Nephron (organoid): ENCODE results near the gene INSYN2B.

Source experiments
- H3K27ac Mint-ChIP-seq, 3 experiments: 2 replicates each; pipeline ENCODE4 v1.8.0; 2020; ENCODE audit warnings: mixed read lengths in 3 of 3, mild to moderate bottlenecking in 2 of 3, moderate library complexity in 1 of 3
- H3K27me3 Mint-ChIP-seq: 2 replicates; pipeline ENCODE4 v1.8.0; 2021; ENCODE audit warnings: low read depth, mild to moderate bottlenecking, moderate library complexity, mixed read lengths
- H3K36me3 Mint-ChIP-seq: 2 replicates; pipeline ENCODE4 v1.8.0; 2020; ENCODE audit warnings: low read depth, mixed read lengths
- H3K4me1 Mint-ChIP-seq: 2 replicates; pipeline ENCODE4 v1.8.0; 2020; ENCODE audit warnings: mixed read lengths
- H3K4me3 Mint-ChIP-seq, 3 experiments: 2 replicates each; pipeline ENCODE4 v1.8.0; 2020; ENCODE audit warnings: mild to moderate bottlenecking in 3 of 3, mixed read lengths in 3 of 3, moderate library complexity in 2 of 3
- H3K9me3 Mint-ChIP-seq: 2 replicates; pipeline ENCODE4 v1.8.0; 2020; ENCODE audit warnings: mixed read lengths
- CTCF ChIP-seq, 3 experiments: fragments of 200-600 bp; sonication (generic); IDR thresholded peaks; one replicate each; pipeline ENCODE4 v1.5.0; 2021; ENCODE audit warnings: antibody characterized with exemption in 3 of 3; ENCODE audit not compliant: unreplicated experiment in 3 of 3

INSYN2B gene

GRCh38 chr5:169973056-169973455, 7.2 kb downstream of the INSYN2B start:
- H3K4me3 Mint-ChIP-seq = no peak overlapping the region
- H3K27me3 Mint-ChIP-seq = peaks cover 19% of the 10 kb centered on the region
- TF ChIP-seq CTCF (IDR thresholded peaks at IDR 0.05; ENCODE audit: unreplicated experiment in 3 of 3) = no peak
- H3K27ac Mint-ChIP-seq = no peak overlapping the region
- H3K4me1 Mint-ChIP-seq = peaks cover 6% of the 10 kb centered on the region
- no peaks in the 10 kb centered on the region for H3K9me3 Mint-ChIP-seq
- no peaks in the 10 kb centered on the region for H3K36me3 Mint-ChIP-seq

DNA sequence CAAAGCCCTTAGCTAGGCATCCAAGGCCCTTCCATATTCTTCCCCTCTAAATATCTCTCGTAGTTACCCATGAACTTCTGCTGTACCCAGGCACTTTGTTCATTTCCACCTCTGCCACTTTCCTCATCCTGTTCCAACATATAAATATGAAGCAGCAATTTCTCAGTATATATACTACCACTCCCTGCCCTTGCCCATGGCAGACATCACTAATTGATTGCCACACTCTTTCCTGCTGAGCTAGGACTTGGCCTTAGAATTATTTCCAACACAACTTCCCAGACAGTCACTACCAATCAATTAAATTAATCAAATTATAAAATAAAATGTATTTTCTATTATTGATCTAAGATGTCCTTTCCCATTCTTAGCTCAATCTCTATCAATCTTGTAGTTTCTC, 8.5 kb downstream of the INSYN2B start:
- Mint-ChIP-seq H3K27me3 (peaks cover 9% of the 10 kb centered on the region), H3K27ac (no peak overlapping the region), H3K9me3 (no peaks in the 10 kb centered on the region), H3K4me3 (no peak overlapping the region), H3K4me1 (peaks cover 6% of the 10 kb centered on the region), H3K36me3 (no peaks in the 10 kb centered on the region)
- no peak for TF ChIP-seq CTCF (IDR thresholded peaks at IDR 0.05; ENCODE audit: unreplicated experiment in 3 of 3)

- Mint-ChIP-seq H3K9me3 (no peaks in the 10 kb centered on the region), H3K27me3 (peaks cover 9% of the 10 kb centered on the region), H3K27ac (no peak overlapping the region), H3K36me3 (no peaks in the 10 kb centered on the region), H3K4me1 (peaks cover 6% of the 10 kb centered on the region), H3K4me3 (no peak overlapping the region)
- no peak for TF ChIP-seq CTCF (IDR thresholded peaks at IDR 0.05; ENCODE audit: unreplicated experiment in 3 of 3)
These were observed 9.2 kb downstream of the INSYN2B start for GRCh38 chr5:169970911-169971765.

- no peaks in the 10 kb centered on the region for H3K36me3 Mint-ChIP-seq
- H3K27ac Mint-ChIP-seq = no peak overlapping the region
- peaks cover 6% of the 10 kb centered on the region for H3K4me1 Mint-ChIP-seq
- H3K9me3 Mint-ChIP-seq = no peaks in the 10 kb centered on the region
- no peak overlapping the region for H3K4me3 Mint-ChIP-seq
- no peak for TF ChIP-seq CTCF (IDR thresholded peaks at IDR 0.05; ENCODE audit: unreplicated experiment in 3 of 3)
- H3K27me3 Mint-ChIP-seq = peaks cover 9% of the 10 kb centered on the region
These were observed 10.0 kb downstream of the INSYN2B start for GRCh38 chr5:169970339-169970738.

DNA sequence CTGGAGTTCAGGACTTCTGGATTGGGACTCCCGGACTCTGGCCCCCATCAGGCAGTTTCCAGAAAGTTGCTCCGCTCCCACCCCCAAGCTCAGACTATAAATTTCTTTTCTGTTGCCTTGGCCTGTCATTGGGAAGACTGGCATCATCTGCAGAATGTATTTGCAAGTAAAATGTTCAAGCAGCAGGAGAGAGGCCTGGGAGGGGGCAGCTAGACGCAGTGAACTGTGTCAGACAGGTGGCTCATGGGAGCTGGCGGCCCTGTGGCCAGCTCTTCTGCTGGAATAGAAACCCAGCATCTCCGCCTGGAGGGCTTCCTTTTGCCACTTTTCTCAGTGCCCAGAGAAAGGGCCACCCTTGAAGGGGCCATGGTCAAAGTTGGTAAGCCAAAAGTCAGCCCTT, 16.0 kb downstream of the INSYN2B start:
- Mint-ChIP-seq H3K27me3 (peaks cover 6% of the 10 kb centered on the region), H3K9me3 (no peaks in the 10 kb centered on the region)

More for the DNA sequence above, 16.0 kb downstream of the INSYN2B start:
- H3K27ac Mint-ChIP-seq = no peak overlapping the region
- TF ChIP-seq CTCF (IDR thresholded peaks at IDR 0.05; ENCODE audit: unreplicated experiment in 3 of 3) = no peak
- no peaks in the 10 kb centered on the region for H3K36me3 Mint-ChIP-seq
- H3K4me3 Mint-ChIP-seq = no peak overlapping the region
- no peaks in the 10 kb centered on the region for H3K4me1 Mint-ChIP-seq
